ENCODE measurements around the gene IL17RE.

DNA sequence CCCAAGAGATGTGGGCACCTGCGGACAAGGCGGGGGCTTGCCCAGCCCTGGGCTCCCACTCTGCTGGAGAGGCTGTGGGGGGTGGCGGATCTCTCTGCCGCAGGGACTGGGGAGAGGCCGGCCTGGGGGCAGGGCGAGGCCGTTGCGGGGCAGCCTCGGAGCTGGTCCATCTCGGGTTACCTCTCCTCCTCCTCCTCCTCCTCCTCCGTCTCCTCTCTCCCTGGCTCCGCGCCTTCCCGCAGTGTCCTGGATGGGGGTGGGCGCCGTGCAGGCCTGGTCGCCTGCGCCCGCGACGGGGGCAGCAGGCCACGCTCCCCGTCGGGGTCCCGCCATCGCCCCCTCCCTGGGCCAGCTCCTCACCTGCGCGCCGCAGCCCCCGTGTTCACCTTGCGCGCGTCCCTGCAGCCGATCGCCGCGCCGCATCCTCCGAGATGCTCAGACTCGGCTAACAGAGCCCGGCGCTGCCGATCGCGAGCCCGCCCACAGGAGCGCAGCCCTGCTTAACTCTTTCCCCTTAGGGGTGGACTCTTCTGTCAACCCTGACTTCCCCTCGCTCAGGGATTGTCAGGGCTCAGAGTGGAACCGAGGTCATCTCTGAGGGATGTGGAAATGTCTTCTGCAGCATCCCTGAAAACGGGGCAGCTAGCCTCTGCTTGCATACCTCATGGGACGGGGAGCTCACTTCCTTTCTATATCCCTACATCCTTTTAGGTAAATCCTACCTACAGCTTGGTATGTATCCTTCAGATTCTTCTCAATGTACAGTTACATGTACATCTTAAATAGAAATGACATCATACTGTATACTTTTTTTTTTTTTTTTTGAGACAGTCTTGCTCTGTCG lies 49.5 kb downstream of the IL17RE start, which contains the start of gene PRRT3:
- TF ChIP-seq, protein P1, sequence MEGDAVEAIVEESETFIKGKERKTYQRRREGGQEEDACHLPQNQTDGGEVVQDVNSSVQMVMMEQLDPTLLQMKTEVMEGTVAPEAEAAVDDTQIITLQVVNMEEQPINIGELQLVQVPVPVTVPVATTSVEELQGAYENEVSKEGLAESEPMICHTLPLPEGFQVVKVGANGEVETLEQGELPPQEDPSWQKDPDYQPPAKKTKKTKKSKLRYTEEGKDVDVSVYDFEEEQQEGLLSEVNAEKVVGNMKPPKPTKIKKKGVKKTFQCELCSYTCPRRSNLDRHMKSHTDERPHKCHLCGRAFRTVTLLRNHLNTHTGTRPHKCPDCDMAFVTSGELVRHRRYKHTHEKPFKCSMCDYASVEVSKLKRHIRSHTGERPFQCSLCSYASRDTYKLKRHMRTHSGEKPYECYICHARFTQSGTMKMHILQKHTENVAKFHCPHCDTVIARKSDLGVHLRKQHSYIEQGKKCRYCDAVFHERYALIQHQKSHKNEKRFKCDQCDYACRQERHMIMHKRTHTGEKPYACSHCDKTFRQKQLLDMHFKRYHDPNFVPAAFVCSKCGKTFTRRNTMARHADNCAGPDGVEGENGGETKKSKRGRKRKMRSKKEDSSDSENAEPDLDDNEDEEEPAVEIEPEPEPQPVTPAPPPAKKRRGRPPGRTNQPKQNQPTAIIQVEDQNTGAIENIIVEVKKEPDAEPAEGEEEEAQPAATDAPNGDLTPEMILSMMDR (IDR thresholded peaks at IDR 0.05), result no peak
- no peak for TF ChIP-seq POLR2A (IDR thresholded peaks at IDR 0.05)
- no peak for TF ChIP-seq POLR2AphosphoS5 (IDR thresholded peaks at IDR 0.05)

Measured in breast epithelium (tissue), 3 donors.